ENCODE data around the gene HOXB9. TPM values are rescaled to one million over a fixed set of nuclear protein-coding genes. Genes with fewer than 3 reads are reported as not detected.

The HOXB9 gene
- total and polyA plus RNA-seq, 2 of the 13 experiments (the other 11 are each of a cell fraction or from before 2014, with no cell fraction given), result not detected

DNA sequence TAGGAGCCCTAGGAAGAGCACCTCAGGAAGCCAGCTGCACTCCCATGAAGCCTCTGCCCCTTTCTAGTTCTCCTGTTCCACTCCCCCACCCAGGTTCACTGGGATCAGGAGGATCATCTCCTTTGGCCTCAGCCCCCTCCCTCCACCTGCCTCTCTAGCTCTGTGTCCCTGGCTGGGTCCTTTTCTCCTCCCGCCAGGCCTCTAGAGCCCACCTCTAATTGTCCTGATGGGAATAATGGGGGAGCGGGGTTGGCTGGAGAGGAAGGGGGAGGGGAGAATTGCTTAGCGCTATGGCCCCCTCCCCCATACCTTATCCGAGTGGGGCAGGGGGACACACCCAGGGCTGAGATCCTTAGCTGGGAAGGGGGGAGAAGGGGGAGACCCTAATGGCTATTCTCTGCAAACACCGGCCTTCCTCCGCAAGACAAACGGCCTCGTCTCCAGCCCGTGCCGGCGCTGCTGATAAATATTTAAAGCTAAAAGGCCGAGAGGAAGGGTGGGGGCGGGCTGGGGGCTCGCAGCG lies 16.3 kb downstream of the HOXB9 start:
- no peaks in the 10 kb centered on the region; the same call in 1 of the 2 replicates for H4K20me1 ChIP-seq (ENCODE audit: insufficient read depth, low read length)
- H3K79me2 ChIP-seq (ENCODE audit: insufficient read depth, low read length), result no peaks in the 10 kb centered on the region
- H3K27ac ChIP-seq (ENCODE audit: extremely low read length, insufficient read depth, low read length), result no peak overlapping the region
- H3K4me2 ChIP-seq (ENCODE audit: low read depth, low read length), result peak overlapping the region; percentile 74
- peaks cover 24 to 95% of the 10 kb centered on the region in 2 experiments; a peak in 4 of 5 replicates for H3K27me3 ChIP-seq (ENCODE audit: control insufficient read depth in 1 of 2, insufficient read depth in 2 of 2, low read length in 2 of 2)
- ATAC-seq (no peak), FAIRE-seq (no peak), DNase-seq (ENCODE audit: low spot score) (no peak)
- H3K9me3 ChIP-seq (ENCODE audit: low read length), result no peaks in the 10 kb centered on the region
- in situ Hi-C loops (cut with HindIII; ENCODE audit: extremely low pct_ligation_motif_present, low pct_unique_long_range_greater_than_20kb) (loop anchor here (5.0 kb wide), 1 partner anchor 583 kb away; no protein-coding TSS in a partner anchor), intact Hi-C loops (cut with micrococcal nuclease; ENCODE audit: unreplicated experiment) (no loop called here)
- no TSS peak for BruUV-seq (replicated peaks)
- ChIA-PET POLR2A (no interaction called here), CTCF (ENCODE audit: low intra/inter-chr PET ratio, low total read pairs) (no interaction called here)
- peaks cover 23% of the 10 kb centered on the region for H3K4me1 ChIP-seq (ENCODE audit: insufficient read depth, low read length)
- peak overlapping the region in 1 of 3 experiments; percentile 72; a peak in 2 of 6 replicates for H3K4me3 ChIP-seq (replicated peaks in 1 of 3; ENCODE audit: insufficient read depth in 1 of 3, low read depth in 2 of 3, low read length in 3 of 3)
- WGBS (ENCODE audit: low lambda C conversion rate), result 12% methylated on average over 13 of the region's 15 CpGs
- H2AFZ ChIP-seq (ENCODE audit: low read length), result no peak overlapping the region
- H3K9ac ChIP-seq (ENCODE audit: insufficient read depth, low read depth, low read length), result no peak overlapping the region
- H3K36me3 ChIP-seq (replicated peaks in 1 of 2; ENCODE audit: control insufficient read depth in 1 of 2, insufficient read depth in 2 of 2, low read length in 2 of 2), result no peaks in the 10 kb centered on the region
- TF ChIP-seq SRF (IDR thresholded peaks at IDR 0.05; ENCODE audit: low read depth, low read length) (no peak), TAF15 (IDR thresholded peaks at IDR 0.05; ENCODE audit: low read depth, low read length, poor library complexity, severe bottlenecking) (no peak), ZFAT (CRISPR knock-in tag; conservative IDR thresholded peaks at IDR 0.05) (no peak), ZKSCAN8 (CRISPR knock-in tag; IDR thresholded peaks at IDR 0.05; ENCODE audit: borderline replicate concordance) (no peak), SP140L (CRISPR knock-in tag; IDR thresholded peaks at IDR 0.05; ENCODE audit: borderline replicate concordance) (no peak), ATF1 (CRISPR knock-in tag; IDR thresholded peaks at IDR 0.05) (no peak), ZNF776 (CRISPR knock-in tag; IDR thresholded peaks at IDR 0.05) (no peak), MIXL1 (CRISPR knock-in tag; IDR thresholded peaks at IDR 0.05) (no peak), ZNF256 (CRISPR knock-in tag; conservative IDR thresholded peaks at IDR 0.05) (no peak), ZNF788 (CRISPR knock-in tag; IDR thresholded peaks at IDR 0.05; ENCODE audit: borderline replicate concordance) (no peak), NFE2L1 (CRISPR knock-in tag; IDR thresholded peaks at IDR 0.05; ENCODE audit: borderline replicate concordance) (no peak)
- TF ChIP-seq, protein P1, sequence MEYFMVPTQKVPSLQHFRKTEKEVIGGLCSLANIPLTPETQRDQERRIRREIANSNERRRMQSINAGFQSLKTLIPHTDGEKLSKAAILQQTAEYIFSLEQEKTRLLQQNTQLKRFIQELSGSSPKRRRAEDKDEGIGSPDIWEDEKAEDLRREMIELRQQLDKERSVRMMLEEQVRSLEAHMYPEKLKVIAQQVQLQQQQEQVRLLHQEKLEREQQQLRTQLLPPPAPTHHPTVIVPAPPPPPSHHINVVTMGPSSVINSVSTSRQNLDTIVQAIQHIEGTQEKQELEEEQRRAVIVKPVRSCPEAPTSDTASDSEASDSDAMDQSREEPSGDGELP (IDR thresholded peaks at IDR 0.05; ENCODE audit: borderline replicate concordance, low read depth), result no peak
- TF ChIP-seq, protein P2, sequence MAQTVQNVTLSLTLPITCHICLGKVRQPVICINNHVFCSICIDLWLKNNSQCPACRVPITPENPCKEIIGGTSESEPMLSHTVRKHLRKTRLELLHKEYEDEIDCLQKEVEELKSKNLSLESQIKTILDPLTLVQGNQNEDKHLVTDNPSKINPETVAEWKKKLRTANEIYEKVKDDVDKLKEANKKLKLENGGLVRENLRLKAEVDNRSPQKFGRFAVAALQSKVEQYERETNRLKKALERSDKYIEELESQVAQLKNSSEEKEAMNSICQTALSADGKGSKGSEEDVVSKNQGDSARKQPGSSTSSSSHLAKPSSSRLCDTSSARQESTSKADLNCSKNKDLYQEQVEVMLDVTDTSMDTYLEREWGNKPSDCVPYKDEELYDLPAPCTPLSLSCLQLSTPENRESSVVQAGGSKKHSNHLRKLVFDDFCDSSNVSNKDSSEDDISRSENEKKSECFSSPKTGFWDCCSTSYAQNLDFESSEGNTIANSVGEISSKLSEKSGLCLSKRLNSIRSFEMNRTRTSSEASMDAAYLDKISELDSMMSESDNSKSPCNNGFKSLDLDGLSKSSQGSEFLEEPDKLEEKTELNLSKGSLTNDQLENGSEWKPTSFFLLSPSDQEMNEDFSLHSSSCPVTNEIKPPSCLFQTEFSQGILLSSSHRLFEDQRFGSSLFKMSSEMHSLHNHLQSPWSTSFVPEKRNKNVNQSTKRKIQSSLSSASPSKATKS (CRISPR knock-in tag; IDR thresholded peaks at IDR 0.05), result no peak
- TF ChIP-seq, protein P3, sequence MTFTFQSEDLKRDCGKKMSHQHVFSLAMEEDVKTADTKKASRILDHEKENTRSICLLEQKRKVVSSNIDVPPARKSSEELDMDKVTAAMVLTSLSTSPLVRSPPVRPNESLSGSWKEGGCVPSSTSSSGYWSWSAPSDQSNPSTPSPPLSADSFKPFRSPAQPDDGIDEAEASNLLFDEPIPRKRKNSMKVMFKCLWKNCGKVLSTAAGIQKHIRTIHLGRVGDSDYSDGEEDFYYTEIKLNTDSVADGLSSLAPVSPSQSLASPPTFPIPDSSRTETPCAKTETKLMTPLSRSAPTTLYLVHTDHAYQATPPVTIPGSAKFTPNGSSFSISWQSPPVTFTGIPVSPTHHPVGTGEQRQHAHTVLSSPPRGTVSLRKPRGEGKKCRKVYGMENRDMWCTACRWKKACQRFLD (CRISPR knock-in tag; IDR thresholded peaks at IDR 0.05; ENCODE audit: borderline replicate concordance), result 0 out of 2 replicates have a peak, but pooled peaks have one; percentile 11
- TF ChIP-seq, protein P4, sequence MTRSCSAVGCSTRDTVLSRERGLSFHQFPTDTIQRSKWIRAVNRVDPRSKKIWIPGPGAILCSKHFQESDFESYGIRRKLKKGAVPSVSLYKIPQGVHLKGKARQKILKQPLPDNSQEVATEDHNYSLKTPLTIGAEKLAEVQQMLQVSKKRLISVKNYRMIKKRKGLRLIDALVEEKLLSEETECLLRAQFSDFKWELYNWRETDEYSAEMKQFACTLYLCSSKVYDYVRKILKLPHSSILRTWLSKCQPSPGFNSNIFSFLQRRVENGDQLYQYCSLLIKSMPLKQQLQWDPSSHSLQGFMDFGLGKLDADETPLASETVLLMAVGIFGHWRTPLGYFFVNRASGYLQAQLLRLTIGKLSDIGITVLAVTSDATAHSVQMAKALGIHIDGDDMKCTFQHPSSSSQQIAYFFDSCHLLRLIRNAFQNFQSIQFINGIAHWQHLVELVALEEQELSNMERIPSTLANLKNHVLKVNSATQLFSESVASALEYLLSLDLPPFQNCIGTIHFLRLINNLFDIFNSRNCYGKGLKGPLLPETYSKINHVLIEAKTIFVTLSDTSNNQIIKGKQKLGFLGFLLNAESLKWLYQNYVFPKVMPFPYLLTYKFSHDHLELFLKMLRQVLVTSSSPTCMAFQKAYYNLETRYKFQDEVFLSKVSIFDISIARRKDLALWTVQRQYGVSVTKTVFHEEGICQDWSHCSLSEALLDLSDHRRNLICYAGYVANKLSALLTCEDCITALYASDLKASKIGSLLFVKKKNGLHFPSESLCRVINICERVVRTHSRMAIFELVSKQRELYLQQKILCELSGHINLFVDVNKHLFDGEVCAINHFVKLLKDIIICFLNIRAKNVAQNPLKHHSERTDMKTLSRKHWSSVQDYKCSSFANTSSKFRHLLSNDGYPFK (CRISPR knock-in tag; IDR thresholded peaks at IDR 0.05; ENCODE audit: borderline replicate concordance), result 0 out of 2 replicates have a peak, but pooled peaks have one; percentile 12

Measured in HepG2 (cell line).